Tibial nerve (tissue), 4 donors: Measurements from ENCODE around the gene BPIFB3. TPM values are rescaled to one million over a fixed set of nuclear protein-coding genes. Genes with fewer than 3 reads are reported as not detected.

Experiments used
- DNase-seq, 2 donors: peaks; one replicate each; pipeline ENCODE4 v3.0.0-alpha.2; 2019; ENCODE audit warnings: low spot score in 2 of 2
- H3K27ac ChIP-seq, 4 donors: fragments of 200-600 bp; sonication (generic) in 3 of 4; one replicate each; pipeline ENCODE4 v1.5.1; 2017 to 2019; ENCODE audit warnings: mild to moderate bottlenecking in 1 of 4
- H3K27me3 ChIP-seq, 2 donors: fragments of 200-600 bp; sonication (generic) in 1 of 2; one replicate each; pipeline versions ENCODE4 v1.5.1 to v1.6.0; 2017 to 2019
- H3K36me3 ChIP-seq, 3 donors: fragments of 200-600 bp; sonication (generic); one replicate each; pipeline ENCODE4 v1.5.1; 2018 to 2019
- H3K4me1 ChIP-seq, 4 donors: fragments of 200-600 bp; sonication (generic) in 3 of 4; one replicate each; pipeline ENCODE4 v1.5.1; 2017 to 2019
- H3K4me3 ChIP-seq, 4 donors: fragments of 200-600 bp; sonication (generic) in 3 of 4; one replicate each; pipeline ENCODE4 v1.5.1; 2017 to 2019; ENCODE audit warnings: mild to moderate bottlenecking in 1 of 4, moderate library complexity in 1 of 4
- H3K9me3 ChIP-seq, 4 donors: fragments of 200-600 bp; sonication (generic) in 3 of 4; one replicate each; pipeline ENCODE4 v1.5.1; 2017 to 2019
- CTCF ChIP-seq, 5 experiments: fragments of 200-600 bp in 3 of 5; fragments of 450-650 bp in 2 of 5; sonication (generic) in 3 of 5; IDR thresholded peaks; one replicate each; pipeline ENCODE4 v1.5.1; 2016 to 2019; ENCODE audit warnings: antibody characterized with exemption in 5 of 5, mild to moderate bottlenecking in 3 of 5, moderate library complexity in 2 of 5
- EP300 ChIP-seq, 2 donors: sonication (generic); formaldehyde crosslinking; IDR thresholded peaks; one replicate each; pipeline ENCODE4 v1.6.1; 2017; ENCODE audit warnings: antibody characterized with exemption in 2 of 2, mild to moderate bottlenecking in 1 of 2
- POLR2A ChIP-seq, 2 donors: fragments of 450-650 bp; IDR thresholded peaks; one replicate each; pipeline ENCODE4 v1.6.1; 2017; ENCODE audit warnings: antibody characterized with exemption in 2 of 2, mild to moderate bottlenecking in 2 of 2, moderate library complexity in 2 of 2
- WGBS, 2 donors: methylation state at CpG; one replicate each; pipeline ENCODE4 v1.1.5; 2018; 5-methylcytosine and 5-hydroxymethylcytosine counted together
- total RNA-seq, 4 donors: library from RNA; depleted of rRNA; stranded (reverse); fragments of >200 nt; gene quantifications; one replicate each; pipeline ENCODE4 v1.1.0, GENCODE V29; 2016

BPIFB3 gene
- total RNA-seq, 4 donors from 2014 or later = not detected

GRCh38 chr20:33079259-33079658, 25.6 kb downstream of the BPIFB3 start, which contains the start of gene BPIFB4:
Gene BPIFB4, plus strand, starts transcription at chr20:33079643. Its CDS starts 1,884 bp downstream, at chr20:33081527.
- WGBS, 2 donors = 86% methylated on average over 2 of the region's 2 CpGs

GRCh38 chr20:33081411-33082154, 27.9 kb downstream of the BPIFB3 start:
- no peaks in the 10 kb centered on the region for H3K9me3 ChIP-seq
- no peak overlapping the region for H3K27ac ChIP-seq
- H3K4me3 ChIP-seq = no peak overlapping the region
- no peaks in the 10 kb centered on the region for H3K4me1 ChIP-seq
- DNase-seq = no peak
- WGBS, 2 donors = 81 to 91% methylated on average over 7 of the region's 7 CpGs
- no peaks in the 10 kb centered on the region for H3K36me3 ChIP-seq
- TF ChIP-seq EP300 (IDR thresholded peaks at IDR 0.05) = no peak
- no peak for TF ChIP-seq POLR2A (IDR thresholded peaks at IDR 0.05)
- TF ChIP-seq CTCF (IDR thresholded peaks at IDR 0.05) = no peak
- no peaks in the 10 kb centered on the region for H3K27me3 ChIP-seq

More at GRCh38 chr20:33079259-33079658, 25.6 kb downstream of the BPIFB3 start, which contains the start of gene BPIFB4:
- DNase-seq = no peak
- Histone ChIP-seq H3K4me3 (no peak within 1 kb of the TSS), H3K27me3 (no peaks in the 10 kb centered on the region), H3K9me3 (no peaks in the 10 kb centered on the region), H3K27ac (no peak within 1 kb of the TSS), H3K36me3 (no peaks in the 10 kb centered on the region), H3K4me1 (no peaks in the 10 kb centered on the region)
- TF ChIP-seq POLR2A (IDR thresholded peaks at IDR 0.05) = no peak
- TF ChIP-seq CTCF (IDR thresholded peaks at IDR 0.05) = no peak
- no peak for TF ChIP-seq EP300 (IDR thresholded peaks at IDR 0.05)

- H3K4me1 ChIP-seq = no peaks in the 10 kb centered on the region
- 34 to 47% methylated on average over 6 of the region's 6 CpGs for WGBS, 2 donors
- TF ChIP-seq POLR2A (IDR thresholded peaks at IDR 0.05) (no peak), CTCF (IDR thresholded peaks at IDR 0.05) (no peak)
- H3K27me3 ChIP-seq = no peaks in the 10 kb centered on the region
- H3K27ac ChIP-seq = no peak overlapping the region
- H3K4me3 ChIP-seq = no peak overlapping the region
- no peaks in the 10 kb centered on the region for H3K36me3 ChIP-seq
- no peak for DNase-seq
- H3K9me3 ChIP-seq = no peaks in the 10 kb centered on the region
Measured at GRCh38 chr20:33082546-33082945, 28.8 kb downstream of the BPIFB3 start.

GRCh38 chr20:33083544-33084340, 30.0 kb downstream of the BPIFB3 start:
- 89 to 94% methylated on average over 7 to 20 of the region's 20 CpGs for WGBS, 2 donors
- no peaks in the 10 kb centered on the region for H3K9me3 ChIP-seq
- no peak for TF ChIP-seq POLR2A (IDR thresholded peaks at IDR 0.05)
- TF ChIP-seq EP300 (IDR thresholded peaks at IDR 0.05) = no peak
- TF ChIP-seq CTCF (IDR thresholded peaks at IDR 0.05) = no peak
- no peaks in the 10 kb centered on the region for H3K27me3 ChIP-seq
- H3K4me3 ChIP-seq = no peak overlapping the region
- H3K27ac ChIP-seq = no peak overlapping the region
- DNase-seq = no peak
- no peaks in the 10 kb centered on the region for H3K4me1 ChIP-seq
- H3K36me3 ChIP-seq = no peaks in the 10 kb centered on the region

- no peaks in the 10 kb centered on the region for H3K9me3 ChIP-seq
- 85 to 91% methylated on average over 14 to 15 of the region's 15 CpGs for WGBS, 2 donors
- DNase-seq = no peak
- H3K4me1 ChIP-seq = no peaks in the 10 kb centered on the region
- H3K36me3 ChIP-seq = no peaks in the 10 kb centered on the region
- no peak overlapping the region for H3K27ac ChIP-seq
- H3K27me3 ChIP-seq = no peaks in the 10 kb centered on the region
- H3K4me3 ChIP-seq = no peak overlapping the region
- no peak for TF ChIP-seq EP300 (IDR thresholded peaks at IDR 0.05)
- no peak for TF ChIP-seq CTCF (IDR thresholded peaks at IDR 0.05)
- no peak for TF ChIP-seq POLR2A (IDR thresholded peaks at IDR 0.05)
Measured at GRCh38 chr20:33084722-33085121, 31.0 kb downstream of the BPIFB3 start.
